ENCODE measurements around the gene ARF5.

ARF5 gene

DNA sequence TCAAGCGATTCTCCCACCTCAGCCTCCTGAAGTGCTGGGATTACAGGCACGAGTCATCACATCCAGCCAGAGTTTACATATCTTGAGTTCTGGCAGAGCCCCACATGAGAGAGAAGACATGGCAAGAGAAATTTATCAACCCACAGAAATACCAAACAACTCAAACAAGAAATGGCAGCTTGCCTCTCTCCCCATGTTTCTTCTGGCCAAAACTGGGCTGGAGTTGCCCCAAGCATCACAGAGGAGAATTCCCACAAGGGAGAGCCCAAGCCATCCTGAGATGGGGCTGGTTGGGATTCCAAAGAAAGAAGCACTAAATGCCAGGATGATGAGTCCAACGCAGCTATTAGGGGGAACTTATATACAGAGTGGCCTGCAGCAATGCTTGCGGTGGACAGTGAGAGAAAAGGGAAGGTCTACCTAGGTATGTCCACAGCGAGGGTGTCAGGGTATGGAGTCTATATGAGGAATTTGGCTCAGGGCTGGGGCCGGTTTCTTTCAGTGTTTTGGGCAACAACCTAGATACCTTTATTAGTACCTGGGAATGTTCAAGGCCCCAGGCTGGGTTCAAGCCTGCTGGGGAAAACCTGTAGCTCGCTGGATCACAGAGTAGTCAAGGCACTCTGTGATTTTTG, 44.2 kb downstream of the ARF5 start:
- in situ Hi-C loops (cut with MboI; ENCODE audit: low sequenced_read_pairs), result no loop called here

- in situ Hi-C loops (cut with MboI; ENCODE audit: low sequenced_read_pairs), result no loop called here
Observed at GRCh38 chr7:127635659-127636285, 47.6 kb downstream of the ARF5 start.

DNA sequence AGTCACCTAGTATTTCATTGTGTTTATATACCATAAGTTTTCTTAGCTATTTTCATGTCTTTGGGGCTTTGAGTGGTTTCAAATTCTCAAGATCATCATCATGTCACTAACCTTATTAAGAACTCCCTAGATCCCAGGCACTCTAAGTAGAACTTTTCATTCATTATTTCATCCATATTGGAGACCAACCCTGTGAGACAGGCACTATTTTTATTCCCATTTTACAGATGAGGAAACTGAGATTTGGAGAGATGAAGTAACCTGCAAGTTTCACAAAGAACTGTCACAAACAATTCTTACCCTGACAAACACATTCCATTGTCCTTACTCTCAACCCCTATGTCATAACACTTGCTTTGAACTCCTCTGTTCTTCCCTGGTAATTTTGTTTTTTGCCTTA, 50.0 kb downstream of the ARF5 start:
- in situ Hi-C loops (cut with MboI; ENCODE audit: low sequenced_read_pairs), result no loop called here

Measured in hTERT RPE-1 (cell line).